IMR-90 (cell line): ENCODE data around the gene SEMA4B. TPM values are rescaled to one million over a fixed set of nuclear protein-coding genes. Genes with fewer than 3 reads are reported as not detected.

Experiments
- ATAC-seq: fragments of 200-7000 bp; cut with Tn5 transposase; 2 replicates; pipeline ENCODE4 v1.9.1; 2020; ENCODE audit warnings: low read depth, mild to moderate bottlenecking, moderate library complexity
- BruUV-seq: library from RNA; stranded (reverse); fragments of 400-500 nt; replicated peaks from 2 replicates; lab custom pipeline; 2021; lab: Mats Ljungman, UMichigan
- CTCF ChIA-PET: fragments of 300-600 bp; formaldehyde crosslinking; extraction: SDS; loops from one replicate; lab custom pipeline; 2021; ENCODE audit warnings: antibody characterized with exemption; lab: Yijun Ruan, JAX
- POLR2A ChIA-PET: fragments of 300-600 bp; sonication (Branson Sonifier 250); formaldehyde crosslinking; loops from one replicate; lab custom pipeline; 2022; ENCODE audit warnings: antibody characterized with exemption; ENCODE audit not compliant: unreplicated experiment; lab: Charles Lee
- DNase-seq: peaks from one replicate; pipeline ENCODE4 v3.0.0; 2013
- H2AFZ ChIP-seq: replicated peaks from 2 replicates; pipeline ENCODE3; 2013; ENCODE audit warnings: low read length, mild to moderate bottlenecking; ENCODE audit not compliant: poor library complexity
- H2AK5ac ChIP-seq: 2 replicates; pipeline ENCODE4 v1.6.1; 2013; ENCODE audit warnings: low read depth, low read length, inconsistent platforms
- H2AK9ac ChIP-seq: replicated peaks from 2 replicates; pipeline ENCODE3; 2013; ENCODE audit warnings: mild to moderate bottlenecking, low read depth, low read length, moderate library complexity; ENCODE audit not compliant: poor library complexity
- H2BK120ac ChIP-seq: 2 replicates; pipeline ENCODE4 v1.6.1; 2013; ENCODE audit warnings: low read depth, low read length, inconsistent platforms
- H2BK15ac ChIP-seq: 3 replicates; pipeline ENCODE4 v1.6.1; 2013; ENCODE audit warnings: low read depth, low read length, inconsistent platforms
- H2BK20ac ChIP-seq: 2 replicates; pipeline ENCODE4 v1.6.1; 2013; ENCODE audit warnings: low read depth, mild to moderate bottlenecking, inconsistent platforms, low read length, moderate library complexity
- H2BK5ac ChIP-seq: 2 replicates; pipeline ENCODE4 v1.6.1; 2013; ENCODE audit warnings: mild to moderate bottlenecking, low read depth, low read length, inconsistent platforms; ENCODE audit not compliant: poor library complexity, severe bottlenecking
- H3K14ac ChIP-seq: replicated peaks from 2 replicates; pipeline ENCODE4 v1.6.1; 2013; ENCODE audit warnings: low read depth, low read length, inconsistent platforms
- H3K18ac ChIP-seq: 2 replicates; pipeline ENCODE4 v1.6.1; 2013; ENCODE audit warnings: low read depth, low read length, control low read depth
- H3K23ac ChIP-seq: 2 replicates; pipeline ENCODE4 v1.6.1; 2013; ENCODE audit warnings: low read depth, low read length, inconsistent platforms
- H3K27ac ChIP-seq: 2 replicates; pipeline ENCODE4 v1.5.1; 2013; ENCODE audit warnings: mild to moderate bottlenecking, control low read depth, low read length; ENCODE audit not compliant: insufficient read depth
- H3K27me3 ChIP-seq: 2 replicates; pipeline ENCODE4 v1.6.1; 2013; ENCODE audit warnings: low read length; ENCODE audit not compliant: control insufficient read depth, insufficient read depth
- H3K36me3 ChIP-seq: 2 replicates; pipeline ENCODE4 v1.6.1; 2013; ENCODE audit warnings: low read length, mixed read lengths; ENCODE audit not compliant: control insufficient read depth, insufficient read depth
- H3K4ac ChIP-seq: 2 replicates; pipeline ENCODE4 v1.6.1; 2013; ENCODE audit warnings: low read depth, low read length, inconsistent platforms
- H3K4me1 ChIP-seq: 2 replicates; pipeline ENCODE4 v1.6.1; 2013; ENCODE audit warnings: low read length, mixed read lengths; ENCODE audit not compliant: control insufficient read depth, insufficient read depth
- H3K4me2 ChIP-seq: 2 replicates; pipeline ENCODE4 v1.6.1; 2013; ENCODE audit warnings: low read depth, mild to moderate bottlenecking, control low read depth, low read length, moderate library complexity
- H3K4me3 ChIP-seq: 2 replicates; pipeline ENCODE4 v1.5.1; 2013; ENCODE audit warnings: low read depth, mild to moderate bottlenecking, control low read depth, low read length, moderate library complexity; ENCODE audit not compliant: insufficient read depth
- H3K56ac ChIP-seq: 2 replicates; pipeline ENCODE4 v1.6.1; 2013; ENCODE audit warnings: low read length, inconsistent platforms; ENCODE audit not compliant: insufficient read depth; ENCODE audit errors: extremely low read depth
- H3K79me1 ChIP-seq, 2 experiments: 2 replicates each; pipeline ENCODE4 v1.6.1; 2013; ENCODE audit warnings: low read length in 2 of 2, inconsistent platforms in 1 of 2, low read depth in 1 of 2
- H3K9ac ChIP-seq: 2 replicates; pipeline ENCODE4 v1.6.1; 2013; ENCODE audit warnings: low read depth, low read length, control low read depth
- H3K9me1 ChIP-seq: 2 replicates; pipeline ENCODE4 v1.6.1; 2013; ENCODE audit warnings: low read length, inconsistent platforms; ENCODE audit not compliant: insufficient read depth
- H3K9me3 ChIP-seq: 2 replicates; pipeline ENCODE4 v1.6.1; 2013; ENCODE audit warnings: low read length; ENCODE audit not compliant: control insufficient read depth, insufficient read depth
- H4K20me1 ChIP-seq: 2 replicates; pipeline ENCODE4 v1.6.1; 2013; ENCODE audit warnings: low read length, inconsistent platforms; ENCODE audit not compliant: insufficient read depth
- H4K5ac ChIP-seq: 2 replicates; pipeline ENCODE4 v1.6.1; 2013; ENCODE audit warnings: mild to moderate bottlenecking, low read depth, low read length, control low read depth
- H4K8ac ChIP-seq, 2 experiments: 2 replicates each; pipeline ENCODE4 v1.6.1; 2013; ENCODE audit warnings: low read depth in 2 of 2, low read length in 2 of 2, control low read depth in 1 of 2, inconsistent platforms in 1 of 2
- H4K91ac ChIP-seq: 2 replicates; pipeline ENCODE4 v1.6.1; 2013; ENCODE audit warnings: low read depth, low read length, inconsistent platforms; ENCODE audit not compliant: insufficient read depth
- BHLHE40 ChIP-seq: fragments of 150-350 bp; IDR thresholded peaks from 2 replicates; pipeline ENCODE4 v1.6.1; 2016; ENCODE audit warnings: mild to moderate bottlenecking, low read depth, low read length
- MAFK ChIP-seq: IDR thresholded peaks from 2 replicates; pipeline ENCODE4 v1.6.1; 2012; ENCODE audit warnings: low read depth, low read length, improper control_type of control experiment
- MAZ ChIP-seq: IDR thresholded peaks from 2 replicates; pipeline ENCODE4 v1.6.1; 2012; ENCODE audit warnings: low read depth, mild to moderate bottlenecking, low read length, improper control_type of control experiment, moderate library complexity, borderline replicate concordance
- NFE2L2 ChIP-seq: fragments of 150-350 bp; IDR thresholded peaks from 2 replicates; pipeline ENCODE4 v1.6.1; 2016; ENCODE audit warnings: low read depth, mild to moderate bottlenecking, low read length
- RFX5 ChIP-seq: IDR thresholded peaks from 2 replicates; pipeline ENCODE4 v1.8.0; 2012; ENCODE audit warnings: low read depth, mild to moderate bottlenecking, low read length, moderate library complexity
- WGBS, 2 experiments: methylation state at CpG; one replicate each; pipeline versions ENCODE4 v1.1.5 to v1.1.7; 2013; ENCODE audit warnings: missing lambda C conversion rate in 2 of 2; ENCODE audit not compliant: insufficient read length in 1 of 2; ENCODE audit errors: extremely low coverage in 2 of 2; 5-methylcytosine and 5-hydroxymethylcytosine counted together
- dilution Hi-C: fragments of 300-500 bp; cut with HindIII; formaldehyde crosslinking; loops from one replicate; pipeline ENCODE4 v1.14.3; 2018; ENCODE audit warnings: low sequenced_read_pairs; ENCODE audit not compliant: unreplicated experiment
- in situ Hi-C: fragments of 300-500 bp; cut with MboI; formaldehyde crosslinking; loops from 3 replicates; pipeline ENCODE4 v1.14.3; 2019; ENCODE audit warnings: low sequenced_read_pairs, inconsistent platforms, mixed read lengths
- intact Hi-C: fragments of 100-400 bp; cut with micrococcal nuclease; formaldehyde crosslinking; loops from 2 replicates; pipeline ENCODE4 v1.10.0; 2022
- polyA plus RNA-seq, 3 experiments: library from polyadenylated mRNA; depleted of rRNA; stranded (reverse); fragments of >200 nt; gene quantifications; 2 replicates each; pipeline ENCODE4 v1.2.3, GENCODE V29; 2012; ENCODE audit warnings: low replicate concordance in 1 of 3
- total RNA-seq: library from RNA; depleted of rRNA; stranded (reverse); fragments of >200 nt; gene quantifications from 2 replicates; pipeline ENCODE4 v1.2.3, GENCODE V29; 2012
- TF ChIP-seq, protein P1 (sequence below): fragments of 150-350 bp; IDR thresholded peaks from 2 replicates; pipeline ENCODE4 v1.6.1; 2017; ENCODE audit warnings: mild to moderate bottlenecking, antibody characterized with exemption, low read length, low read depth

SEMA4B gene
- total and polyA plus RNA-seq, 2 of the 4 experiments (the other 2 are of a cell fraction) = 5.0 to 22.5 TPM

DNA sequence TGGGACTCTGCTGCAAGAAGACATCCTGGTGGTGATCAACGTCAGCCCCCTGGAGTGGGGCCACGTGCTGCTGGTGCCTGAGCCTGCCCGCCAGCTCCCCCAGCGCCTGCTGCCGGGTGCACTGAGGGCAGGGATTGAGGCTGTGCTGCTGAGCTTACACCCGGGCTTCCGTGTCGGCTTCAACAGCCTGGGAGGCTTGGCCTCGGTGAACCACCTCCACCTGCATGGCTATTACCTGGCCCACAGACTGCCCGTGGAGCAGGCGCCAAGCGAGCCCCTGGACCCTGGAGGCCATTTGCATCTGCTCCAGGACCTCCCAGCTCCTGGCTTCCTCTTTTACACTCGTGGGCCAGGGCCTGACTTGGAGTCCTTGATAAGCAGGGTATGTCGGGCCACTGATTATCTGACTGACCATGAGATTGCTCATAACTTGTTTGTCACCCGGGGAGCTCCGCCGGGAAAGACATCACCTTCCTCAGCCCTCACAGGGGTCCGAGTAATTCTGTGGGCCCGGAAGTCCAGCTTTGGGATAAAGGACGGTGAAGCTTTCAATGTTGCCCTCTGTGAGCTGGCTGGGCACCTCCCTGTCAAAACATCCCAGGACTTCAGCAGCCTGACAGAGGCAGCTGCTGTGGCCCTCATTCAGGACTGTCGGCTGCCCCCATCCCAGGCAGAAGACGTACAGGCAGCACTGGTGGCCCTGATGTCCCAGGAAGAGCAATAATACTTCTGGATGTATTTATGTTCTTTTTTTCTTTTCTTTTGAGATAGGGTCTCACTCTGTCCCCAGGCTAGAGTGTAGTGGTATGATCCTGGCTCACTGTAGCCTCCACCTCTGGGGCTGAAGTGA is 40.4 kb downstream of the SEMA4B start:
- H4K5ac ChIP-seq = no peak overlapping the region
- POLR2A ChIA-PET = no interaction called here
- CTCF ChIA-PET = no interaction called here

More for the DNA sequence above, 40.4 kb downstream of the SEMA4B start:
- no peaks in the 10 kb centered on the region for H3K9me3 ChIP-seq
- no peak overlapping the region for H3K27ac ChIP-seq
- H3K79me1 ChIP-seq = no peaks in the 10 kb centered on the region
- intact Hi-C loops (no loop called here), in situ Hi-C loops (no loop called here), dilution Hi-C loops (no loop called here)
- H3K23ac ChIP-seq = no peak overlapping the region
- H2BK5ac ChIP-seq = no peak overlapping the region
- H3K27me3 ChIP-seq = no peaks in the 10 kb centered on the region
- H2BK120ac ChIP-seq = no peak overlapping the region
- no peak overlapping the region for H2BK15ac ChIP-seq
- H3K18ac ChIP-seq = no peak overlapping the region
- ATAC-seq (no peak), DNase-seq (no peak)
- no peaks in the 10 kb centered on the region for H4K20me1 ChIP-seq
- no peak overlapping the region for H2AK9ac ChIP-seq
- H3K36me3 ChIP-seq = peaks cover 4% of the 10 kb centered on the region; the same call in 1 of the 2 replicates
- no peak overlapping the region for H3K4me2 ChIP-seq
- H3K4ac ChIP-seq = no peak overlapping the region
- H3K56ac ChIP-seq = no peak overlapping the region
- H3K4me3 ChIP-seq = no peak overlapping the region
- no peaks in the 10 kb centered on the region for H3K9me1 ChIP-seq
- no peak overlapping the region for H2AK5ac ChIP-seq
- H3K9ac ChIP-seq = no peak overlapping the region
- 87% methylated on average over 7 of the region's 22 CpGs; no CpG with 5 or more reads in 1 of the 2 experiments for WGBS, 2 experiments
- no peak for TF ChIP-seq BHLHE40
- no peak for TF ChIP-seq RFX5
- TF ChIP-seq MAZ = no peak
- TF ChIP-seq, protein P1, sequence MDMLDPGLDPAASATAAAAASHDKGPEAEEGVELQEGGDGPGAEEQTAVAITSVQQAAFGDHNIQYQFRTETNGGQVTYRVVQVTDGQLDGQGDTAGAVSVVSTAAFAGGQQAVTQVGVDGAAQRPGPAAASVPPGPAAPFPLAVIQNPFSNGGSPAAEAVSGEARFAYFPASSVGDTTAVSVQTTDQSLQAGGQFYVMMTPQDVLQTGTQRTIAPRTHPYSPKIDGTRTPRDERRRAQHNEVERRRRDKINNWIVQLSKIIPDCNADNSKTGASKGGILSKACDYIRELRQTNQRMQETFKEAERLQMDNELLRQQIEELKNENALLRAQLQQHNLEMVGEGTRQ = no peak
- TF ChIP-seq NFE2L2 = no peak
- no peak for TF ChIP-seq MAFK
- H3K14ac ChIP-seq = no peak overlapping the region
- BruUV-seq = no TSS peak
- H2BK20ac ChIP-seq = no peak overlapping the region
- no peak overlapping the region for H4K8ac ChIP-seq
- no peak overlapping the region for H4K91ac ChIP-seq
- no peaks in the 10 kb centered on the region for H3K4me1 ChIP-seq
- no peak overlapping the region for H2AFZ ChIP-seq
